ENCODE results near the gene RABGAP1L.
A peak's percentile ranks its signal among the peaks of the same experiment; 100 is the strongest.

RABGAP1L gene

GRCh38 chr1:174112489-174113162 is 46.7 kb upstream of the RABGAP1L start:
- Histone ChIP-seq H3K4me3 (ENCODE audit: low read depth, low read length) (no peak overlapping the region), H3K27ac (ENCODE audit: extremely low read depth, low read depth, low read length) (no peak overlapping the region), H3K36me3 (ENCODE audit: control insufficient read depth in 2 of 2, insufficient read depth in 1 of 2, low read length in 2 of 2) (no peaks in the 10 kb centered on the region), H3K9me3 (ENCODE audit: control insufficient read depth, insufficient read depth, low read depth, low read length) (no peaks in the 10 kb centered on the region), H3K4me1 (ENCODE audit: control insufficient read depth, insufficient read depth, low read length) (no peaks in the 10 kb centered on the region)
- ChIA-PET POLR2A (no interaction called here), CTCF (interaction anchor here (1.9 kb wide), 1 partner anchor 17 kb away, joined by 4 read pairs; no protein-coding TSS in a partner anchor)
- TF ChIP-seq, protein P1, sequence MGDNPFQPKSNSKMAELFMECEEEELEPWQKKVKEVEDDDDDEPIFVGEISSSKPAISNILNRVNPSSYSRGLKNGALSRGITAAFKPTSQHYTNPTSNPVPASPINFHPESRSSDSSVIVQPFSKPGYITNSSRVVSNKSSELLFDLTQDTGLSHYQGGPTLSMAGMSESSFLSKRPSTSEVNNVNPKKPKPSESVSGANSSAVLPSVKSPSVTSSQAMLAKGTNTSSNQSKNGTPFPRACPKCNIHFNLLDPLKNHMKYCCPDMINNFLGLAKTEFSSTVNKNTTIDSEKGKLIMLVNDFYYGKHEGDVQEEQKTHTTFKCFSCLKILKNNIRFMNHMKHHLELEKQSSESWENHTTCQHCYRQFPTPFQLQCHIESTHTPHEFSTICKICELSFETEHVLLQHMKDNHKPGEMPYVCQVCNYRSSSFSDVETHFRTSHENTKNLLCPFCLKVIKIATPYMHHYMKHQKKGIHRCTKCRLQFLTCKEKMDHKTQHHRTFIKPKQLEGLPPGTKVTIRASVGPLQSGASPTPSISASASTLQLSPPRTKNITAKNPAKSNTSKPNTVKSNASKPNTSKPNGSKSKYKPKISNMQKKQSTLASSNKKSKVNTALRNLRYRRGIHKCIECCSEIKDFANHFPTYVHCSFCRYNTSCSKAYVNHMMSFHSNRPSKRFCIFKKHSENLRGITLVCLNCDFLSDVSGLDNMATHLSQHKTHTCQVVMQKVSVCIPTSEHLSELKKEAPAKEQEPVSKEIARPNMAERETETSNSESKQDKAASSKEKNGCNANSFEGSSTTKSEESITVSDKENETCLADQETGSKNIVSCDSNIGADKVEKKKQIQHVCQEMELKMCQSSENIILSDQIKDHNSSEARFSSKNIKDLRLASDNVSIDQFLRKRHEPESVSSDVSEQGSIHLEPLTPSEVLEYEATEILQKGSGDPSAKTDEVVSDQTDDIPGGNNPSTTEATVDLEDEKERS (tag by site-specific recombination; IDR thresholded peaks at IDR 0.05), result no peak
- TF ChIP-seq ZNF670 (tag by site-specific recombination; IDR thresholded peaks at IDR 0.05; ENCODE audit: low read depth), result no peak
- no peak for TF ChIP-seq HOXD13 (CRISPR knock-in tag; IDR thresholded peaks at IDR 0.05; ENCODE audit: borderline replicate concordance)
- TF ChIP-seq ZNF658 (tag by site-specific recombination; IDR thresholded peaks at IDR 0.05), result no peak
- TF ChIP-seq PRDM1 (tag by site-specific recombination; IDR thresholded peaks at IDR 0.05), result peak; percentile 71; the same call in 1 of the 2 replicates
- TF ChIP-seq ZNF596 (tag by site-specific recombination; IDR thresholded peaks at IDR 0.05), result no peak
- TF ChIP-seq, protein P2, sequence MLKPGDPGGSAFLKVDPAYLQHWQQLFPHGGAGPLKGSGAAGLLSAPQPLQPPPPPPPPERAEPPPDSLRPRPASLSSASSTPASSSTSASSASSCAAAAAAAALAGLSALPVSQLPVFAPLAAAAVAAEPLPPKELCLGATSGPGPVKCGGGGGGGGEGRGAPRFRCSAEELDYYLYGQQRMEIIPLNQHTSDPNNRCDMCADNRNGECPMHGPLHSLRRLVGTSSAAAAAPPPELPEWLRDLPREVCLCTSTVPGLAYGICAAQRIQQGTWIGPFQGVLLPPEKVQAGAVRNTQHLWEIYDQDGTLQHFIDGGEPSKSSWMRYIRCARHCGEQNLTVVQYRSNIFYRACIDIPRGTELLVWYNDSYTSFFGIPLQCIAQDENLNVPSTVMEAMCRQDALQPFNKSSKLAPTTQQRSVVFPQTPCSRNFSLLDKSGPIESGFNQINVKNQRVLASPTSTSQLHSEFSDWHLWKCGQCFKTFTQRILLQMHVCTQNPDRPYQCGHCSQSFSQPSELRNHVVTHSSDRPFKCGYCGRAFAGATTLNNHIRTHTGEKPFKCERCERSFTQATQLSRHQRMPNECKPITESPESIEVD (tag by site-specific recombination; IDR thresholded peaks at IDR 0.05), result peak; percentile 41; the same call in 1 of the 2 replicates
- TF ChIP-seq INSM2 (tag by site-specific recombination; IDR thresholded peaks at IDR 0.05), result no peak
- TF ChIP-seq ELK4 (IDR thresholded peaks at IDR 0.05; ENCODE audit: borderline replicate concordance, low read depth, low read length), result no peak

DNA sequence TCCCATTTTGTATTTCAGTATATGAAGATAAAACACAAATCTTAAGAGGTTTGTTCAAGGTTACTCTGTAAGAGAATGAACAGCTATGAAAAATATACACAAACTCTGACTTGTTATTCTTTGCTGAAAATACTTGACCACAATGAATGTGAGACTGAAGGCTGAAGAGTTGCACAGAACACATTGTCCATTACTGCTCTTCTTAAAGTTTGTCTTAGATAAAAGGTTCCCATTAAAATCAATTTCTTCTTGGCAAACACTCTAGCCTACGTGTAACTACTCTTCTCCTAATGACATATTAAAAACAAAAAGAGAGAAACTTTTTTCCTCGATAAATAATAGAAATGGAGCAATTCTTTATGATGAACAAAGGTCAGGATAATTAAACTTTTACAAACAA is 45.2 kb upstream of the RABGAP1L start:
- CTCF ChIA-PET, result interaction anchor here (1.1 to 1.9 kb wide), 7 partner anchors 9 to 163 kb away, joined by 3 to 10 read pairs (median 4); no protein-coding TSS in a partner anchor
- Histone ChIP-seq H3K9me3 (ENCODE audit: control insufficient read depth, insufficient read depth, low read depth, low read length) (no peaks in the 10 kb centered on the region), H3K4me1 (ENCODE audit: control insufficient read depth, insufficient read depth, low read length) (no peaks in the 10 kb centered on the region), H3K4me3 (ENCODE audit: low read depth, low read length) (no peak overlapping the region), H3K27ac (ENCODE audit: extremely low read depth, low read depth, low read length) (no peak overlapping the region), H3K36me3 (ENCODE audit: control insufficient read depth in 2 of 2, insufficient read depth in 1 of 2, low read length in 2 of 2) (no peaks in the 10 kb centered on the region)
- POLR2A ChIA-PET, result no interaction called here
- TF ChIP-seq MYNN (tag by site-specific recombination; IDR thresholded peaks at IDR 0.05; ENCODE audit: borderline replicate concordance), result no peak
- TF ChIP-seq ZNF747 (tag by site-specific recombination; IDR thresholded peaks at IDR 0.05), result no peak
- TF ChIP-seq, protein P3, sequence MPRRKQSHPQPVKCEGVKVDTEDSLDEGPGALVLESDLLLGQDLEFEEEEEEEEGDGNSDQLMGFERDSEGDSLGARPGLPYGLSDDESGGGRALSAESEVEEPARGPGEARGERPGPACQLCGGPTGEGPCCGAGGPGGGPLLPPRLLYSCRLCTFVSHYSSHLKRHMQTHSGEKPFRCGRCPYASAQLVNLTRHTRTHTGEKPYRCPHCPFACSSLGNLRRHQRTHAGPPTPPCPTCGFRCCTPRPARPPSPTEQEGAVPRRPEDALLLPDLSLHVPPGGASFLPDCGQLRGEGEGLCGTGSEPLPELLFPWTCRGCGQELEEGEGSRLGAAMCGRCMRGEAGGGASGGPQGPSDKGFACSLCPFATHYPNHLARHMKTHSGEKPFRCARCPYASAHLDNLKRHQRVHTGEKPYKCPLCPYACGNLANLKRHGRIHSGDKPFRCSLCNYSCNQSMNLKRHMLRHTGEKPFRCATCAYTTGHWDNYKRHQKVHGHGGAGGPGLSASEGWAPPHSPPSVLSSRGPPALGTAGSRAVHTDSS (tag by site-specific recombination; IDR thresholded peaks at IDR 0.05), result no peak
- no peak for TF ChIP-seq ZNF623 (tag by site-specific recombination; IDR thresholded peaks at IDR 0.05)
- TF ChIP-seq, protein P4, sequence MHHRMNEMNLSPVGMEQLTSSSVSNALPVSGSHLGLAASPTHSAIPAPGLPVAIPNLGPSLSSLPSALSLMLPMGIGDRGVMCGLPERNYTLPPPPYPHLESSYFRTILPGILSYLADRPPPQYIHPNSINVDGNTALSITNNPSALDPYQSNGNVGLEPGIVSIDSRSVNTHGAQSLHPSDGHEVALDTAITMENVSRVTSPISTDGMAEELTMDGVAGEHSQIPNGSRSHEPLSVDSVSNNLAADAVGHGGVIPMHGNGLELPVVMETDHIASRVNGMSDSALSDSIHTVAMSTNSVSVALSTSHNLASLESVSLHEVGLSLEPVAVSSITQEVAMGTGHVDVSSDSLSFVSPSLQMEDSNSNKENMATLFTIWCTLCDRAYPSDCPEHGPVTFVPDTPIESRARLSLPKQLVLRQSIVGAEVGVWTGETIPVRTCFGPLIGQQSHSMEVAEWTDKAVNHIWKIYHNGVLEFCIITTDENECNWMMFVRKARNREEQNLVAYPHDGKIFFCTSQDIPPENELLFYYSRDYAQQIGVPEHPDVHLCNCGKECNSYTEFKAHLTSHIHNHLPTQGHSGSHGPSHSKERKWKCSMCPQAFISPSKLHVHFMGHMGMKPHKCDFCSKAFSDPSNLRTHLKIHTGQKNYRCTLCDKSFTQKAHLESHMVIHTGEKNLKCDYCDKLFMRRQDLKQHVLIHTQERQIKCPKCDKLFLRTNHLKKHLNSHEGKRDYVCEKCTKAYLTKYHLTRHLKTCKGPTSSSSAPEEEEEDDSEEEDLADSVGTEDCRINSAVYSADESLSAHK (tag by site-specific recombination; IDR thresholded peaks at IDR 0.05), result no peak
- TF ChIP-seq ZNF677 (tag by site-specific recombination; IDR thresholded peaks at IDR 0.05), result no peak
- TF ChIP-seq ZBTB8A (tag by site-specific recombination; IDR thresholded peaks at IDR 0.05), result no peak
- TF ChIP-seq, protein P5, sequence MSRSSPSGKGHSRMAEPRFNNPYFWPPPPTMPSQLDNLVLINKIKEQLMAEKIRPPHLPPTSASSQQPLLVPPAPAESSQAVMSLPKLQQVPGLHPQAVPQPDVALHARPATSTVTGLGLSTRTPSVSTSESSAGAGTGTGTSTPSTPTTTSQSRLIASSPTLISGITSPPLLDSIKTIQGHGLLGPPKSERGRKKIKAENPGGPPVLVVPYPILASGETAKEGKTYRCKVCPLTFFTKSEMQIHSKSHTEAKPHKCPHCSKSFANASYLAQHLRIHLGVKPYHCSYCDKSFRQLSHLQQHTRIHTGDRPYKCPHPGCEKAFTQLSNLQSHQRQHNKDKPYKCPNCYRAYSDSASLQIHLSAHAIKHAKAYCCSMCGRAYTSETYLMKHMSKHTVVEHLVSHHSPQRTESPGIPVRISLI (tag by site-specific recombination; IDR thresholded peaks at IDR 0.05), result no peak
- TF ChIP-seq ZFP69B (tag by site-specific recombination; IDR thresholded peaks at IDR 0.05), result no peak
- TF ChIP-seq SALL2 (tag by site-specific recombination; IDR thresholded peaks at IDR 0.05; ENCODE audit: borderline replicate concordance), result no peak
- TF ChIP-seq ZNF510 (tag by site-specific recombination; IDR thresholded peaks at IDR 0.05; ENCODE audit: insufficient replicate concordance), result no peak
- no peak for TF ChIP-seq GFI1B (tag by site-specific recombination; IDR thresholded peaks at IDR 0.05)

All from HEK293 (cell line).